Stimulated activated CD4-positive, alpha-beta T cell treated with anti-CD3 and anti-CD28 coated beads, TNF-alpha, amount 100 ng/mL, for 24 hours (primary cell): ENCODE measurements around the gene DNAJC27.
"Not testable (repeated sequence)": the region's sequence is repeated elsewhere in the genome, so short reads cannot be mapped to it uniquely, and the experiment has no call there.

Source experiments
- DNase-seq, 3 experiments: peaks; one replicate each; pipeline ENCODE4 v3.0.0-alpha.2; 2020; ENCODE audit warnings: low read depth in 3 of 3

Gene DNAJC27

GRCh38 chr2:24971536-24972314, at the start of gene DNAJC27:
DNAJC27 (minus strand) TSS chr2:24971955; CDS start chr2:24971904, 51 bp downstream.
- peak; percentile 95 to 97 (median 96) for DNase-seq

- DNase-seq = no peak
Measured at GRCh38 chr2:25018681-25019080, 46.9 kb upstream of the DNAJC27 start.

DNA sequence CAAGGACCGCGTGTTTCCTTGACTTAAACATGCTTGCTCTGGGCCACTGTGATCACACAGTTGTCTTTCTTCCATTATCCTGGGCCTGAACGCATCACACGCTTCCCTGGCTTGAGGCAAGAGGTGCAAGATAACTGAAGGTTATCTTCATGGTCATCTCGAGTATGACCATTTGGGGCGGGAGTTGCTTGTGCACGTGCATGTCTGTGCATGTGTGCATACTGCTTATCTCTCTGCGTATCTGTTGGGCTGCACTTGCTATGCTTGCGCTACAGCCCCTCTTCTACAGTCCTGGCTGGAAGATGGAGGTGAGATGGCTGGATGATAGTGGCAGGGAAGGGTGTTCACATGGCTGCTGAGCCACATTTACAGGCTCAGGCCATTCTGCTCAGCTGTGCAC, 42.9 kb upstream of the DNAJC27 start:
- no peak for DNase-seq

DNA sequence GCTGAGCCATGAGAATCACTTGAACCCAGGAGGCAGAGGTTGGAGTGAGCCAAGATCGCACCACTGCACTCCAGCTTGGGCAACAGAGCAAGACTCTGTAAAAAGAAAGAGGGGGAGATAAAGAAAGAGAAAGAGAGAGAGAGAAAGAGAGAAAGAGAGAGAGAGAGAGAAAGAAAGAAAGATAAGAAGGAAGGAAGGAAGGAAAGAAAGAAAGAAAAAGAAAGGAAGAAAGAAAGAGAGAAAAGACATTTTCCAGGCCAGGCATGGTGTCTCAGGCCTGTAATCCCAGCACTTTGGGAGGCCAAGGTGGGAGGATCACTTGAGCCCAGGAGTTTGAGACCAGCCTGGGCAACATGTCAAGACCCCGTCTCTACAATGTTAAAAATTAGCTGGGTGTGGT, 39.6 kb upstream of the DNAJC27 start:
- not testable (repeated sequence) for DNase-seq

DNA sequence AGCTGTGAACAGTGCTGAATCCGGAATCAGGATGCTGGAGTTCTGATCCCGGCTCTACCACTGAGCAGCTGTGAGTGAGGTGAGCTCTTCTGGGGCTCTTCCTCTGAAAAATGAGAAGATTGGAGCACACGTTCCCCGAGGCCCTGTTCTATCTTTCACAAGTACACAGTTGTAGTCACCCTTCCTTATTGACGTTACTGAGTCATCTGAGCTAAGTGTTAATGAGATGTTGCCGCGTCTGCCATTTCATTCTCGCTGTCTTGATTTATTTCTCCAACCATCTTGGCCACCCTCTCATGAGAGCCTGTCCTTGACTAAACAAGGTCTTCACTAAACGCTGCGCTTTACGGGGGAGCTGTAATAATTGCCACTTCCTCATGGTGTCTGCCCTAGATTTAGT, 38.2 kb upstream of the DNAJC27 start:
- no peak for DNase-seq

GRCh38 chr2:25002066-25002465, 30.3 kb upstream of the DNAJC27 start:
- DNase-seq = no peak

DNA sequence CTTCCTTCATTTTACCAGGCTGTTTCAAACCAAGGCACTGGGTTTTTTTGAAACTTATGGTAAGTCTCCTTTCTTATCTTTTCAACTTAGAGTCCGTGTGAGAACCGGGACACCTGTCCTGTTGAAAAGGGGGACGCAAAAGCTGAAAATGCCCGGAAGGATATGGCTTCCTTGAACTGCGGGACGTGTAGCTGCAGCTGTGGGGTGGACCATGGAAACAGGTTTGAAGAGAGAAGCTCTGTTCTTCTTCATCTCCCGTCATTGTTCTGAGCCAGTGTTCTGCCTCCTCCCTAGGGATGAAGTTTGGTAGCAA, 29.5 kb upstream of the DNAJC27 start:
- DNase-seq = no peak

DNA sequence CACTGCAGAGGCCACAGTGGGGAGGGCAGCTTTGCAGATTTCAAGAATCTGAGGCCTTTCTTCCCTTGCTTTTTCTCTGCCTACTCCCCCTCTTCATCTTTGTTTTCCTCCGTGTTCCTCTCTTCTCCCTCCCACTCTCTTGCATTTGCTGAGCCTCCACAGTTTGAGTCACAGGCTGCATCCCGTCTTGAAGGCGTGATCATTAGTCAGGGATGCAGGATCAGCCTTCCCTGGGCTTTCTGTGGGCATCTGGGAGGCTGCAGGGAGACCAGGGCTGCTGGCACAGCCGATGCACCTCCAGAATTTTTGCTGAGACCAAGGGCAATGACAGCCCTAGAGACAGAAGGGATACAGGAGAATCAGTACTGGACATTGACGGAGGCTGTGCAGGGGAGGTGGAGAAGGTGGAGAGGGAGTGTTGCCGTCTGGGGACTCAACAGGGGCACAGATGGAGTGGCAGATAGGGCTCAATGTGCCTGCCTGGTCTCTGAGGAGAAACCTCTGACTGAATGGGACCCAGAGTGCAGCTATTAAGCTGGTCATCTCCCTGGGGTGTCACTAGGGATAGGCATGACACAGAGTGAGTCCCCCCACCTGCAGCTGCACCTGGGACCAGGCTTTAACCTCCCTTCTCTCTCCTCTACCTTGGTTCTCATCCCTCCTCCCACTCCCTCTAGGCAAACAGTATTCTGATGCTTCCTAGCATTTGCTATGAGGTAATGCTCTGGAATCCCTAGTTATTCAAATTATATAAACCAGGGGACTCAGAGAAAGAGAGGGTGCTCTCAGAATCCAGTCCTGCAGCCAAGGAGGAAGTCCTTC, 29.0 kb upstream of the DNAJC27 start:
- no peak for DNase-seq

DNA sequence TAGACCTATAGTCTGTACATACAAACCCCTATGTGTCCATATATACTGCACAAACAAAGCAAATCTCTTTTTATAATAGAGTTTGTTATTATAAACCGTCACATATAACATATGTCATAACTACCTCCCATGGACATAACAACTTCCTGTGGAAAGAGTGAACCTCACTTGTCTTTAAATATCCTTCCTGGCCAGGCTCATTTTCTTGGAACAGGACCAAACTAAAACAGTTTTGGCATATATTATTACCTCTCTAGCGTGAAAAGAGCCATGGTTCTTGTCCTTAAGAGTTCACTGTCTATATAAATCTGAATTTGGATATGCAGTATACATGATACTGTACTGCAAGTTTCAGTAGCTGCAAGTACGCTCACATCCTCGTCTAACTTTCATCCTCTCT, 28.3 kb upstream of the DNAJC27 start:
- DNase-seq = no peak

GRCh38 chr2:24999097-24999496, 27.3 kb upstream of the DNAJC27 start:
- not testable (repeated sequence) for DNase-seq

- DNase-seq = no peak
Measured at GRCh38 chr2:24994146-24994724, 22.5 kb upstream of the DNAJC27 start.

- DNase-seq = no peak
Measured at GRCh38 chr2:24993406-24994145, 21.8 kb upstream of the DNAJC27 start.

GRCh38 chr2:24986372-24986771, 14.6 kb upstream of the DNAJC27 start:
- no peak for DNase-seq

- no peak for DNase-seq
Measured at GRCh38 chr2:24985511-24985910, 13.8 kb upstream of the DNAJC27 start.

GRCh38 chr2:24984912-24985311, 13.2 kb upstream of the DNAJC27 start:
- DNase-seq = no peak

GRCh38 chr2:24981411-24982136, 9.8 kb upstream of the DNAJC27 start:
- DNase-seq = no peak

- DNase-seq = no peak
Measured at GRCh38 chr2:24978661-24979060, 6.9 kb upstream of the DNAJC27 start.

- DNase-seq = no peak
Measured at GRCh38 chr2:24977631-24978030, 5.9 kb upstream of the DNAJC27 start.

DNA sequence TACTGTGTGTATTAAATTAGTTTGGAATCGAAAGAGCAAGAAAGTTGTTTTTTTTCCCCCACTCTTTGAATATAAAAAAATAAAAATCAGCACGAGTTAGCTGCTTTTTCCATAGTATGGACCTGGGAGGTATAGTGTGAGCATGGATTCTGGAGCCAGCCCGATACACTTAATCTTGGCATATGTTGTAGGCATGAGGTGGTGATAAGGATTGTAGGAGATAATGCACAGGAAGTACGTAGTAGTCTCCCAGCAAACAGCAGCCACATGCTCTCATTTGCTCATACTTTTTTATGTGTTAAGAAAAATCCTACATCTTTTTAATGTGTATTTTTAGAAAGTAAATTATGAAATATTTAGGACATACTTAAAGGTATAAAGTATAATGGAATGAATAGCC, 2.1 kb upstream of the DNAJC27 start:
- DNase-seq = no peak

- DNase-seq = peak in 1 of 3 experiments; percentile 31
Measured at GRCh38 chr2:24972315-24972961, 683 bp upstream of the DNAJC27 start.

GRCh38 chr2:24971286-24971535, 544 bp downstream of the DNAJC27 start:
- peak in 1 of 3 experiments; percentile 9 for DNase-seq
